Brain microvascular endothelial cell (primary cell): Measurements from ENCODE around the gene CENPP.

Experiments used
- DNase-seq: peaks from one replicate; pipeline ENCODE4 v3.0.0-alpha.2; 2020
- H3K27ac ChIP-seq: fragments of 250-450 bp; sonication (Bioruptor Pico); 2 replicates; pipeline ENCODE4 v1.5.1; 2020; ENCODE audit warnings: mild to moderate bottlenecking, moderate library complexity
- H3K27me3 ChIP-seq: fragments of 250-450 bp; sonication (Bioruptor Pico); replicated peaks from 2 replicates; pipeline ENCODE4 v1.5.1; 2020; ENCODE audit warnings: mild to moderate bottlenecking
- H3K36me3 ChIP-seq: fragments of 250-450 bp; sonication (Bioruptor Pico); replicated peaks from 2 replicates; pipeline ENCODE4 v1.5.1; 2020; ENCODE audit warnings: mild to moderate bottlenecking
- H3K4me3 ChIP-seq: 2 replicates; pipeline ENCODE4 v1.5.1; 2011; ENCODE audit warnings: low read depth, mild to moderate bottlenecking, control low read depth, low read length, moderate library complexity
- CTCF ChIP-seq: IDR thresholded peaks from 2 replicates; pipeline ENCODE4 v1.5.1; 2011; ENCODE audit warnings: low read depth, mild to moderate bottlenecking, moderate library complexity, low read length, control low read depth, inconsistent platforms; ENCODE audit errors: missing control alignments
- in situ Hi-C: cut with HindIII; loops from 2 replicates; pipeline ENCODE4 v1.10.0; 2017; ENCODE audit warnings: low sequenced_read_pairs, low pct_ligation_motif_present

Gene CENPP

GRCh38 chr9:92385001-92385400, 59.2 kb downstream of the CENPP start:
- peak overlapping the region; percentile 50 for H3K27ac ChIP-seq
- no peaks in the 10 kb centered on the region for H3K36me3 ChIP-seq
- H3K27me3 ChIP-seq: no peaks in the 10 kb centered on the region
- TF ChIP-seq CTCF: no peak
- no peak for DNase-seq
- H3K4me3 ChIP-seq: no peak overlapping the region
- in situ Hi-C loops: no loop called here

GRCh38 chr9:92385477-92385876, 59.7 kb downstream of the CENPP start:
- TF ChIP-seq CTCF: no peak
- in situ Hi-C loops: no loop called here
- no peak for DNase-seq
- H3K4me3 ChIP-seq: no peak overlapping the region
- no peak overlapping the region for H3K27ac ChIP-seq
- no peaks in the 10 kb centered on the region for H3K36me3 ChIP-seq
- H3K27me3 ChIP-seq: no peaks in the 10 kb centered on the region

GRCh38 chr9:92385953-92386352, 60.2 kb downstream of the CENPP start:
- no peak overlapping the region for H3K4me3 ChIP-seq
- in situ Hi-C loops: no loop called here
- DNase-seq: no peak
- TF ChIP-seq CTCF: no peak
- no peak overlapping the region for H3K27ac ChIP-seq
- no peaks in the 10 kb centered on the region for H3K36me3 ChIP-seq
- no peaks in the 10 kb centered on the region for H3K27me3 ChIP-seq

GRCh38 chr9:92392690-92393089, 66.9 kb downstream of the CENPP start:
- Histone ChIP-seq H3K36me3 (no peaks in the 10 kb centered on the region), H3K27me3 (no peaks in the 10 kb centered on the region), H3K27ac (no peak overlapping the region), H3K4me3 (no peak overlapping the region)
- DNase-seq: no peak
- no peak for TF ChIP-seq CTCF
- in situ Hi-C loops: no loop called here

GRCh38 chr9:92393686-92394085, 67.9 kb downstream of the CENPP start:
- TF ChIP-seq CTCF: no peak
- no peak overlapping the region for H3K4me3 ChIP-seq
- H3K27me3 ChIP-seq: no peaks in the 10 kb centered on the region
- no peak overlapping the region for H3K27ac ChIP-seq
- DNase-seq: no peak
- H3K36me3 ChIP-seq: no peaks in the 10 kb centered on the region
- in situ Hi-C loops: no loop called here

- in situ Hi-C loops: no loop called here
- Histone ChIP-seq H3K4me3 (no peak overlapping the region), H3K36me3 (no peaks in the 10 kb centered on the region), H3K27ac (no peak overlapping the region), H3K27me3 (no peaks in the 10 kb centered on the region)
- no peak for DNase-seq
- no peak for TF ChIP-seq CTCF
These were observed 69.9 kb downstream of the CENPP start for GRCh38 chr9:92395617-92396016.
